ENCODE data around the gene P2RX7.
"Not testable (repeated sequence)": the region's sequence is repeated elsewhere in the genome, so short reads cannot be mapped to it uniquely, and the experiment has no call there.

The P2RX7 gene

GRCh38 chr12:121135320-121135719, 2.6 kb downstream of the P2RX7 start:
- TF ChIP-seq CTCF (IDR thresholded peaks at IDR 0.05; ENCODE audit: insufficient read depth, missing control alignments) = no peak
- no peak for DNase-seq (ENCODE audit: insufficient read length, low spot score)
- no peak for FAIRE-seq

GRCh38 chr12:121137512-121137911, 4.8 kb downstream of the P2RX7 start:
- DNase-seq (ENCODE audit: insufficient read length, low spot score) = no peak
- no peak for TF ChIP-seq CTCF (IDR thresholded peaks at IDR 0.05; ENCODE audit: insufficient read depth, missing control alignments)
- FAIRE-seq = no peak

GRCh38 chr12:121138284-121138683, 5.6 kb downstream of the P2RX7 start:
- DNase-seq (ENCODE audit: insufficient read length, low spot score) (no peak), FAIRE-seq (no peak)
- no peak for TF ChIP-seq CTCF (IDR thresholded peaks at IDR 0.05; ENCODE audit: insufficient read depth, missing control alignments)

GRCh38 chr12:121139286-121139685, 6.6 kb downstream of the P2RX7 start:
- no peak for TF ChIP-seq CTCF (IDR thresholded peaks at IDR 0.05; ENCODE audit: insufficient read depth, missing control alignments)
- DNase-seq (ENCODE audit: insufficient read length, low spot score) (no peak), FAIRE-seq (no peak)

GRCh38 chr12:121142171-121142950, 9.7 kb downstream of the P2RX7 start:
- no peak for TF ChIP-seq CTCF (IDR thresholded peaks at IDR 0.05; ENCODE audit: insufficient read depth, missing control alignments)
- DNase-seq (ENCODE audit: insufficient read length, low spot score) (no peak), FAIRE-seq (no peak)

GRCh38 chr12:121144416-121144914, 11.8 kb downstream of the P2RX7 start:
- DNase-seq (ENCODE audit: insufficient read length, low spot score) = no peak
- no peak for FAIRE-seq
- no peak for TF ChIP-seq CTCF (IDR thresholded peaks at IDR 0.05; ENCODE audit: insufficient read depth, missing control alignments)

GRCh38 chr12:121145221-121145620, 12.5 kb downstream of the P2RX7 start:
- no peak for TF ChIP-seq CTCF (IDR thresholded peaks at IDR 0.05; ENCODE audit: insufficient read depth, missing control alignments)
- DNase-seq (ENCODE audit: insufficient read length, low spot score) = no peak
- FAIRE-seq = no peak

- FAIRE-seq; DNase-seq (ENCODE audit: insufficient read length, low spot score): not testable (repeated sequence)
Observed at GRCh38 chr12:121149289-121149688, 16.6 kb downstream of the P2RX7 start.

All from D721Med (cell line).